Activated T-cell treated with anti-CD3 and anti-CD28 coated beads, Interleukin-2, amount 50 U/mL, for 72 hours (primary cell): ENCODE measurements around the gene VENTX. TPM values are rescaled to one million over a fixed set of nuclear protein-coding genes. Genes with fewer than 3 reads are reported as not detected.

ENCODE experiments used
- ATAC-seq, 2 donors: fragments of 150-1000 bp; cut with Tn5 transposase; replicated peaks in 1 of 2; 2 replicates each; pipeline ENCODE4 v1.10.0; 2021; ENCODE audit warnings: moderate library complexity in 2 of 2, mild to moderate bottlenecking in 1 of 2
- DNase-seq, 2 donors: peaks; one replicate each; pipeline ENCODE4 v3.0.0; 2021 to 2022; ENCODE audit warnings: mixed read lengths in 1 of 2
- H3K27ac Mint-ChIP-seq: one replicate; pipeline ENCODE4 v1.8.0; 2022; ENCODE audit warnings: mild to moderate bottlenecking, moderate library complexity, mixed read lengths
- H3K27me3 Mint-ChIP-seq: one replicate; pipeline ENCODE4 v1.8.0; 2022; ENCODE audit warnings: low read depth, mixed read lengths
- H3K36me3 Mint-ChIP-seq, 2 donors: one replicate each; pipeline ENCODE4 v1.8.0; 2022; ENCODE audit warnings: mixed read lengths in 2 of 2, mild to moderate bottlenecking in 1 of 2; ENCODE audit not compliant: insufficient read depth in 2 of 2
- H3K4me1 Mint-ChIP-seq: one replicate; pipeline ENCODE4 v1.8.0; 2022; ENCODE audit warnings: low read depth, mixed read lengths
- H3K4me3 Mint-ChIP-seq, 2 donors: one replicate each; pipeline ENCODE4 v1.8.0; 2022; ENCODE audit warnings: mild to moderate bottlenecking in 2 of 2, mixed read lengths in 2 of 2, moderate library complexity in 2 of 2
- H3K9me3 Mint-ChIP-seq, 2 donors: one replicate each; pipeline ENCODE4 v1.8.0; 2022; ENCODE audit warnings: mixed read lengths in 2 of 2
- total RNA-seq, 2 donors: library from RNA; stranded (reverse); gene quantifications; one replicate each; pipeline ENCODE4 v1.2.3, GENCODE V29; 2022

The VENTX gene
- total RNA-seq, 2 donors from 2014 or later: 0.21 TPM; not detected in 1

- no peaks in the 10 kb centered on the region for H3K9me3 Mint-ChIP-seq
- no peak overlapping the region for H3K4me3 Mint-ChIP-seq
- no peak for ATAC-seq
- no peak for DNase-seq
- peaks cover 7% of the 10 kb centered on the region for H3K4me1 Mint-ChIP-seq
- peaks cover 6% of the 10 kb centered on the region for H3K27me3 Mint-ChIP-seq
- no peaks in the 10 kb centered on the region for H3K36me3 Mint-ChIP-seq
- H3K27ac Mint-ChIP-seq: no peak overlapping the region
These were observed 14.5 kb downstream of the VENTX start for GRCh38 chr10:133252223-133252552.

GRCh38 chr10:133253361-133253955 is 15.8 kb downstream of the VENTX start:
- ATAC-seq (no peak), DNase-seq (no peak)
- Mint-ChIP-seq H3K9me3 (no peaks in the 10 kb centered on the region), H3K27me3 (peaks cover 6% of the 10 kb centered on the region), H3K36me3 (no peaks in the 10 kb centered on the region), H3K4me3 (no peak overlapping the region), H3K4me1 (peaks cover 20% of the 10 kb centered on the region), H3K27ac (no peak overlapping the region)

- Mint-ChIP-seq H3K4me1 (peaks cover 28% of the 10 kb centered on the region), H3K27me3 (peaks cover 6% of the 10 kb centered on the region), H3K27ac (no peak overlapping the region), H3K36me3 (no peaks in the 10 kb centered on the region), H3K4me3 (no peak overlapping the region), H3K9me3 (no peaks in the 10 kb centered on the region)
- ATAC-seq (no peak), DNase-seq (no peak)
These were observed 16.9 kb downstream of the VENTX start for GRCh38 chr10:133254421-133255120.

- no peak overlapping the region for H3K4me3 Mint-ChIP-seq
- H3K27ac Mint-ChIP-seq: no peak overlapping the region
These were observed 17.7 kb downstream of the VENTX start for GRCh38 chr10:133255323-133255722.

GRCh38 chr10:133257489-133258065 is 19.9 kb downstream of the VENTX start:
- Mint-ChIP-seq H3K27ac (peak overlapping the region; percentile 5), H3K4me1 (peaks cover 49% of the 10 kb centered on the region), H3K27me3 (no peaks in the 10 kb centered on the region), H3K36me3 (no peaks in the 10 kb centered on the region), H3K4me3 (peak overlapping the region; percentile 64 to 76), H3K9me3 (no peaks in the 10 kb centered on the region)
- DNase-seq: peak; percentile 33 to 34
- ATAC-seq: peak in 1 of 2 donors; percentile 2

More at GRCh38 chr10:133255323-133255722, 17.7 kb downstream of the VENTX start:
- DNase-seq (no peak), ATAC-seq (no peak)
- H3K4me1 Mint-ChIP-seq: peaks cover 36% of the 10 kb centered on the region
- H3K9me3 Mint-ChIP-seq: no peaks in the 10 kb centered on the region
- peaks cover 3% of the 10 kb centered on the region for H3K27me3 Mint-ChIP-seq
- H3K36me3 Mint-ChIP-seq: no peaks in the 10 kb centered on the region

GRCh38 chr10:133258066-133258817 is 20.6 kb downstream of the VENTX start:
- ATAC-seq (peak; percentile 7 to 21), DNase-seq (peak; percentile 57 to 60)
- peak overlapping the region; percentile 64 to 76 for H3K4me3 Mint-ChIP-seq
- H3K9me3 Mint-ChIP-seq: no peaks in the 10 kb centered on the region
- peak overlapping the region; percentile 57 for H3K27ac Mint-ChIP-seq
- peaks cover 0 to 1% of the 10 kb centered on the region in 2 donors for H3K36me3 Mint-ChIP-seq
- no peaks in the 10 kb centered on the region for H3K27me3 Mint-ChIP-seq
- peaks cover 51% of the 10 kb centered on the region for H3K4me1 Mint-ChIP-seq

- Mint-ChIP-seq H3K36me3 (peaks cover 0 to 3% of the 10 kb centered on the region in 2 donors), H3K4me3 (peak overlapping the region; percentile 52 to 91), H3K27me3 (no peaks in the 10 kb centered on the region), H3K9me3 (no peaks in the 10 kb centered on the region), H3K27ac (peak overlapping the region; percentile 89), H3K4me1 (peaks cover 59% of the 10 kb centered on the region)
- DNase-seq (peak; percentile 89 to 91), ATAC-seq (peak; percentile 57 to 65)
These were observed 21.4 kb downstream of the VENTX start for GRCh38 chr10:133258818-133259601.

GRCh38 chr10:133259602-133259989 is 21.9 kb downstream of the VENTX start:
- no peaks in the 10 kb centered on the region for H3K9me3 Mint-ChIP-seq
- H3K36me3 Mint-ChIP-seq: peaks cover 0 to 3% of the 10 kb centered on the region in 2 donors
- H3K4me1 Mint-ChIP-seq: peaks cover 65% of the 10 kb centered on the region
- peak overlapping the region; percentile 89 for H3K27ac Mint-ChIP-seq
- peak in 1 of 2 donors; percentile 1 for ATAC-seq
- peak overlapping the region; percentile 52 to 91 for H3K4me3 Mint-ChIP-seq
- H3K27me3 Mint-ChIP-seq: no peaks in the 10 kb centered on the region
- no peak for DNase-seq

GRCh38 chr10:133260895-133261725 is 23.5 kb downstream of the VENTX start:
- Mint-ChIP-seq H3K36me3 (peaks cover 0 to 3% of the 10 kb centered on the region in 2 donors), H3K27me3 (no peaks in the 10 kb centered on the region), H3K4me1 (peaks cover 75% of the 10 kb centered on the region), H3K4me3 (peak overlapping the region; percentile 52 to 91), H3K9me3 (no peaks in the 10 kb centered on the region), H3K27ac (no peak overlapping the region)
- peak; percentile 80 to 83 for DNase-seq
- peak; percentile 62 to 68 for ATAC-seq

GRCh38 chr10:133261726-133262325 is 24.2 kb downstream of the VENTX start:
- H3K4me1 Mint-ChIP-seq: peaks cover 72% of the 10 kb centered on the region
- peak; percentile 87 for DNase-seq
- H3K9me3 Mint-ChIP-seq: no peaks in the 10 kb centered on the region
- ATAC-seq: peak; percentile 55 to 63
- peak overlapping the region; percentile 52 to 91 for H3K4me3 Mint-ChIP-seq
- H3K27me3 Mint-ChIP-seq: no peaks in the 10 kb centered on the region
- H3K27ac Mint-ChIP-seq: no peak overlapping the region
- H3K36me3 Mint-ChIP-seq: peaks cover 0 to 3% of the 10 kb centered on the region in 2 donors

- Mint-ChIP-seq H3K9me3 (no peaks in the 10 kb centered on the region), H3K27ac (no peak overlapping the region), H3K4me3 (peak overlapping the region in 1 of 2 donors; percentile 63), H3K36me3 (peaks cover 0 to 3% of the 10 kb centered on the region in 2 donors), H3K4me1 (peaks cover 63% of the 10 kb centered on the region), H3K27me3 (no peaks in the 10 kb centered on the region)
- ATAC-seq (no peak), DNase-seq (no peak)
These were observed 25.0 kb downstream of the VENTX start for GRCh38 chr10:133262696-133263095.
